HG03342 (cell line): Measurements from ENCODE around the gene ITPA.

ENCODE experiments used
- ATAC-seq: cut with Tn5 transposase; IDR thresholded peaks from one replicate; pipeline ENCODE4 v1.9.1; 2021; ENCODE audit warnings: mild to moderate bottlenecking, moderate library complexity; ENCODE audit not compliant: unreplicated experiment

Gene ITPA

GRCh38 chr20:3227506-3227905, 18.2 kb downstream of the ITPA start:
- no peak for ATAC-seq

GRCh38 chr20:3227936-3228749, 18.8 kb downstream of the ITPA start:
- ATAC-seq, result no peak

- no peak for ATAC-seq
These were observed 19.4 kb downstream of the ITPA start for GRCh38 chr20:3228750-3229032.

GRCh38 chr20:3229158-3229557, 19.9 kb downstream of the ITPA start:
- no peak for ATAC-seq

GRCh38 chr20:3229798-3230197, 20.5 kb downstream of the ITPA start:
- no peak for ATAC-seq

- ATAC-seq, result no peak
These were observed 21.8 kb downstream of the ITPA start for GRCh38 chr20:3231116-3231515.

GRCh38 chr20:3231889-3232588, 22.7 kb downstream of the ITPA start:
- ATAC-seq, result no peak

GRCh38 chr20:3233131-3233990, 24.1 kb downstream of the ITPA start:
- no peak for ATAC-seq

GRCh38 chr20:3233991-3234498, 24.7 kb downstream of the ITPA start:
- ATAC-seq, result no peak

GRCh38 chr20:3235666-3236324, 26.5 kb downstream of the ITPA start:
- ATAC-seq, result no peak

- no peak for ATAC-seq
These were observed 28.0 kb downstream of the ITPA start for GRCh38 chr20:3237011-3237957.

GRCh38 chr20:3237958-3238615, 28.8 kb downstream of the ITPA start:
- ATAC-seq, result no peak

GRCh38 chr20:3238616-3239025, 29.3 kb downstream of the ITPA start:
- ATAC-seq, result peak; percentile 54

GRCh38 chr20:3239026-3239866, 29.9 kb downstream of the ITPA start, which contains the start of gene SLC4A11:
SLC4A11 (minus strand) TSS chr20:3239190; CDS start chr20:3239137, 53 bp downstream.
- peak; percentile 55 for ATAC-seq

- ATAC-seq, result no peak
These were observed 30.8 kb downstream of the ITPA start for GRCh38 chr20:3239867-3240775.

- ATAC-seq, result no peak
These were observed 31.6 kb downstream of the ITPA start for GRCh38 chr20:3240776-3241363.

- no peak for ATAC-seq
These were observed 32.9 kb downstream of the ITPA start for GRCh38 chr20:3242172-3242692.
